Tibial artery (tissue), 4 donors: ENCODE data around the gene TRIM44.
"Not testable (repeated sequence)": the region's sequence is repeated elsewhere in the genome, so short reads cannot be mapped to it uniquely, and the experiment has no call there.

Source experiments
- DNase-seq, 2 donors: peaks; one replicate each; pipeline ENCODE4 v3.0.0-alpha.2; 2019
- H3K27ac ChIP-seq, 2 donors: fragments of 200-600 bp; sonication (generic) in 1 of 2; 1 replicate in 1 of 2; 2 replicates in 1 of 2; pipeline ENCODE4 v1.5.1; 2018 to 2019; ENCODE audit warnings: mild to moderate bottlenecking in 1 of 2
- H3K27me3 ChIP-seq, 2 donors: fragments of 200-600 bp; sonication (generic) in 1 of 2; one replicate each; pipeline versions ENCODE4 v1.5.1 to v1.6.0; 2016 to 2019
- H3K36me3 ChIP-seq, 3 donors: fragments of 200-600 bp; sonication (generic) in 2 of 3; one replicate each; pipeline ENCODE4 v1.5.1; 2016 to 2019; ENCODE audit warnings: mild to moderate bottlenecking in 2 of 3
- H3K4me1 ChIP-seq, 4 donors: fragments of 200-600 bp; sonication (generic) in 2 of 4; 1 replicate in 3 of 4; 2 replicates in 1 of 4; pipeline ENCODE4 v1.5.1; 2016 to 2019
- H3K4me3 ChIP-seq, 2 donors: fragments of 200-600 bp; sonication (generic) in 1 of 2; 1 replicate in 1 of 2; 2 replicates in 1 of 2; pipeline ENCODE4 v1.5.1; 2018 to 2019; ENCODE audit warnings: mild to moderate bottlenecking in 2 of 2
- H3K9me3 ChIP-seq, 3 donors: fragments of 200-600 bp; sonication (generic) in 1 of 3; one replicate each; pipeline ENCODE4 v1.5.1; 2016 to 2019
- intact Hi-C: fragments of 100-400 bp; cut with DNase I; formaldehyde crosslinking; loops from one replicate; pipeline ENCODE4 v1.15.0; 2023; ENCODE audit warnings: low total_unique reads
- TF ChIP-seq, protein P1 (sequence below), 2 experiments: fragments of 200-600 bp in 1 of 2; fragments of 450-650 bp in 1 of 2; IDR thresholded peaks; one replicate each; pipeline ENCODE4 v1.5.1; 2017 to 2019; ENCODE audit warnings: antibody characterized with exemption in 2 of 2, mild to moderate bottlenecking in 1 of 2, moderate library complexity in 1 of 2

The TRIM44 gene

GRCh38 chr11:35856259-35856658 lies 193.7 kb downstream of the TRIM44 start:
- H3K27me3 ChIP-seq, result no peaks in the 10 kb centered on the region
- intact Hi-C loops, result no loop called here

DNA sequence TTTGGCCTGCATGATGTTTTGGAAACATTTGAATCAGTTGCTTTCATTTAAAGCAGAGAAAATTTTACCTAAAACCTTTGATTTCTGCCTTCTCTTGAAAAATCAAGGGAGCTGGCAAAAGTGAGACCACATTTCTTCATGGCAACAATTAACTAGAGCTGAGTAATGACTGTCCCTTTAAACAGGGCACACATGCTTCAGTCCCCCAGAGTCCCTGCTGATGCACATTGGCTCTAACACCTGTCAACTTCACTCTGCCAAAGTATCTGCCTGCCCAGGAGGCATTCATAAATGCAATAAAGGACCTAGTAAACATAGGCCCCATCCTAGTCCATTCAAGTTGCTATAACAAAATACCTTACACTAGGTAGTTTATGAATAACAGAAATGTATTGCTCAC lies 194.2 kb downstream of the TRIM44 start:
- no peaks in the 10 kb centered on the region for H3K9me3 ChIP-seq
- no peaks in the 10 kb centered on the region for H3K27me3 ChIP-seq
- H3K4me1 ChIP-seq, result no peaks in the 10 kb centered on the region
- intact Hi-C loops, result no loop called here
- no peak overlapping the region for H3K4me3 ChIP-seq
- DNase-seq, result no peak
- H3K36me3 ChIP-seq, result no peaks in the 10 kb centered on the region
- TF ChIP-seq, protein P1, sequence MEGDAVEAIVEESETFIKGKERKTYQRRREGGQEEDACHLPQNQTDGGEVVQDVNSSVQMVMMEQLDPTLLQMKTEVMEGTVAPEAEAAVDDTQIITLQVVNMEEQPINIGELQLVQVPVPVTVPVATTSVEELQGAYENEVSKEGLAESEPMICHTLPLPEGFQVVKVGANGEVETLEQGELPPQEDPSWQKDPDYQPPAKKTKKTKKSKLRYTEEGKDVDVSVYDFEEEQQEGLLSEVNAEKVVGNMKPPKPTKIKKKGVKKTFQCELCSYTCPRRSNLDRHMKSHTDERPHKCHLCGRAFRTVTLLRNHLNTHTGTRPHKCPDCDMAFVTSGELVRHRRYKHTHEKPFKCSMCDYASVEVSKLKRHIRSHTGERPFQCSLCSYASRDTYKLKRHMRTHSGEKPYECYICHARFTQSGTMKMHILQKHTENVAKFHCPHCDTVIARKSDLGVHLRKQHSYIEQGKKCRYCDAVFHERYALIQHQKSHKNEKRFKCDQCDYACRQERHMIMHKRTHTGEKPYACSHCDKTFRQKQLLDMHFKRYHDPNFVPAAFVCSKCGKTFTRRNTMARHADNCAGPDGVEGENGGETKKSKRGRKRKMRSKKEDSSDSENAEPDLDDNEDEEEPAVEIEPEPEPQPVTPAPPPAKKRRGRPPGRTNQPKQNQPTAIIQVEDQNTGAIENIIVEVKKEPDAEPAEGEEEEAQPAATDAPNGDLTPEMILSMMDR (IDR thresholded peaks at IDR 0.05), result no peak
- H3K27ac ChIP-seq, result no peak overlapping the region

More at GRCh38 chr11:35856259-35856658, 193.7 kb downstream of the TRIM44 start:
- Histone ChIP-seq H3K36me3 (no peaks in the 10 kb centered on the region), H3K4me3 (no peak overlapping the region), H3K9me3 (no peaks in the 10 kb centered on the region), H3K4me1 (no peaks in the 10 kb centered on the region), H3K27ac (no peak overlapping the region)
- TF ChIP-seq, protein P1 (IDR thresholded peaks at IDR 0.05), result no peak
- DNase-seq, result no peak

- Histone ChIP-seq H3K4me1 (no peaks in the 10 kb centered on the region), H3K27me3 (no peaks in the 10 kb centered on the region), H3K36me3 (no peaks in the 10 kb centered on the region), H3K9me3 (no peaks in the 10 kb centered on the region), H3K4me3 (no peak overlapping the region), H3K27ac (no peak overlapping the region)
- DNase-seq, result no peak
- intact Hi-C loops, result no loop called here
- TF ChIP-seq, protein P1 (IDR thresholded peaks at IDR 0.05), result no peak
These were observed 195.3 kb downstream of the TRIM44 start for GRCh38 chr11:35857922-35858321.

DNA sequence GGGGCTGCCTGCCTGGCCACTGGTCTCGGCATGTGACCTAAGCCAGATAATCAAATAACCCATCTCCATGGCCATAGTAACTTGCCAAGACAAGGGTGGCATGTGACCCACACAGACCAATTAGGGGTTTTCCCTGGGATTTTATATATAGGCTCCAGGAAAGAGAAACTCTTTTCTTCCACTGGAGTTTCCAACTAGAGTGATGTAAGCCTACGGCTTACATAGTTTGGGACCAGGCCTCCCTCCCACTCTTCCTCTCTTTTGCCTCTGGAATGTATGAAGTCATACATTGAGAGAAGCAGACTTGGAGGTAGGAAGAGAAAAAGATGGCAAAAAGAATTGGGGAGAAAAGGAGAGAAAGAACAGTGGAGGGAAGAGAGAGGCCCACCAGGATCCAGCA lies 196.7 kb downstream of the TRIM44 start:
- Histone ChIP-seq H3K27ac (no peak overlapping the region), H3K4me1 (no peaks in the 10 kb centered on the region), H3K27me3 (no peaks in the 10 kb centered on the region), H3K9me3 (no peaks in the 10 kb centered on the region), H3K4me3 (no peak overlapping the region), H3K36me3 (no peaks in the 10 kb centered on the region)
- intact Hi-C loops, result no loop called here
- DNase-seq, result no peak
- TF ChIP-seq, protein P1 (IDR thresholded peaks at IDR 0.05), result no peak

GRCh38 chr11:35860194-35860593 lies 197.6 kb downstream of the TRIM44 start:
- H3K27me3 ChIP-seq, H3K9me3 ChIP-seq, H3K27ac ChIP-seq, H3K4me3 ChIP-seq, DNase-seq, H3K36me3 ChIP-seq, H3K4me1 ChIP-seq, intact Hi-C loops: not testable (repeated sequence)

DNA sequence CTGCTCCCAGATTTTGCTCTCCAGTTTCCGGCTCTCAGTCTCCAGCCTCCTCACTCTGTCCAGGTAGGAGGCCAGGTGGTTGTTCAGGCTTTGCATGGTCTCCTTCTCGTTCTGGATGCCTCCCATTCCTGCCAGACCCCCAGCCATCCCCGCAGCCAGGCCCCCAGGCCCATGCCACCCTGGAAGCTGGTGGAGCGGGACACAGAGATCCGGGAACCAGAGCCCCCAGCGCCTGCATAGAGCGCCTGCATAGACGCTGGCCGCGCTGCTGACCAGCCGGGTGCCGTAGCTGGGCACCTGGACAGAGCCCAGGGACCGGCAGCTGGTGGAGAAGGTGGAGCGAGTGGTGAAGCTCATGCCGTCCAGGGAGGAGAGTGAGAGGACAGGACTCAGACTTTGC lies 198.6 kb downstream of the TRIM44 start:
- intact Hi-C loops, result no loop called here
- TF ChIP-seq, protein P1 (IDR thresholded peaks at IDR 0.05), result no peak

More for the DNA sequence above, 198.6 kb downstream of the TRIM44 start:
- H3K27ac ChIP-seq, result no peak overlapping the region
- H3K36me3 ChIP-seq, result no peaks in the 10 kb centered on the region
- H3K4me1 ChIP-seq, result no peaks in the 10 kb centered on the region
- H3K9me3 ChIP-seq, result no peaks in the 10 kb centered on the region
- no peak overlapping the region for H3K4me3 ChIP-seq
- DNase-seq, result no peak
- H3K27me3 ChIP-seq, result no peaks in the 10 kb centered on the region
